Measurements from ENCODE around the gene RNF5. TPM values are rescaled to one million over a fixed set of nuclear protein-coding genes. Genes with fewer than 3 reads are reported as not detected.
A peak's percentile ranks its signal among the peaks of the same experiment; 100 is the strongest.

The RNF5 gene
- total and polyA plus RNA-seq, 2 of the 4 experiments (the other 2 are of a cell fraction) = 18.8 to 41.4 TPM

DNA sequence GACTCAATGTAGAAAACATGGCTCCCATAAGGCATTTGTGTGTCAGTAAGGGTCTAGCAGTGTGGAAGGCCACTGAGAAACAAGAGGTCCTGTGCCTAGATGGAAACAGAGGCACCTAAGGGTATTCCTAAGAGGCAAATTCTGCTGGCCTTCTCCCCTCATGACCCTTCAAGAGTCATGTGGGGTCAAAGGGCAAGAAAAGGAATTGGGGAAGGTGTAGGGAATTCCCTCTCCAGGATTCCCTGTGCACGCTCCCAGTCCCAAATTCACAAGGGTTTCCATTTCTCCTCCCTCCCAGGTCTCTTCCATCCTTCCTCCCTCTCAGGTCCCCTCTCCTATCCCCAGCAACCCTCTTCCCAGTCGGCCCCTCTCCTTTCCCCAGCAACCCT lies 2.9 kb upstream of the RNF5 start:
- BruUV-seq (replicated peaks) = no TSS peak
- Histone ChIP-seq H2BK5ac (ENCODE audit: low read depth, low read length, poor library complexity, severe bottlenecking) (peak overlapping the region; percentile 82), H3K27me3 (ENCODE audit: control insufficient read depth, insufficient read depth, low read length) (no peaks in the 10 kb centered on the region), H2AK9ac (replicated peaks; ENCODE audit: low read depth, low read length, poor library complexity) (peak overlapping the region; percentile 99), H3K9ac (ENCODE audit: low read depth, low read length) (peak overlapping the region; percentile 95), H3K14ac (replicated peaks; ENCODE audit: low read depth, low read length) (peak overlapping the region; percentile 87), H2BK120ac (ENCODE audit: low read depth, low read length) (no peak overlapping the region), H4K91ac (ENCODE audit: insufficient read depth, low read depth, low read length) (peak overlapping the region; percentile 82; the same call in 1 of the 2 replicates), H4K8ac (ENCODE audit: low read depth in 2 of 2, low read length in 2 of 2) (peak overlapping the region; percentile 47 to 76; a peak in 2 of 4 replicates), H3K4ac (ENCODE audit: low read depth, low read length) (peak overlapping the region; percentile 96), H3K4me3 (ENCODE audit: insufficient read depth, low read depth, low read length) (peak overlapping the region; percentile 76), H3K36me3 (ENCODE audit: control insufficient read depth, insufficient read depth, low read length) (peaks cover 14% of the 10 kb centered on the region), H3K18ac (ENCODE audit: low read depth, low read length) (no peak overlapping the region; the same call in 1 of the 2 replicates), H2BK20ac (ENCODE audit: low read depth, low read length) (no peak overlapping the region), H2AFZ (replicated peaks; ENCODE audit: low read length, poor library complexity) (peak overlapping the region; percentile 93), H2AK5ac (ENCODE audit: low read depth, low read length) (peak overlapping the region; percentile 97), H3K9me3 (ENCODE audit: control insufficient read depth, insufficient read depth, low read length) (no peaks in the 10 kb centered on the region), H4K5ac (ENCODE audit: low read depth, low read length) (no peak overlapping the region), H3K4me2 (ENCODE audit: low read depth, low read length) (peak overlapping the region; percentile 98), H3K79me1 (ENCODE audit: low read depth in 1 of 2, low read length in 2 of 2) (peaks cover 35 to 71% of the 10 kb centered on the region in 2 experiments), H3K23ac (ENCODE audit: low read depth, low read length) (peak overlapping the region; percentile 92), H4K20me1 (ENCODE audit: insufficient read depth, low read length) (peaks cover 3% of the 10 kb centered on the region; the same call in 1 of the 2 replicates), H3K56ac (ENCODE audit: extremely low read depth, insufficient read depth, low read length) (peak overlapping the region; percentile 77; the same call in 1 of the 2 replicates), H3K9me1 (ENCODE audit: insufficient read depth, low read length) (peaks cover 30% of the 10 kb centered on the region), H3K4me1 (ENCODE audit: control insufficient read depth, insufficient read depth, low read length) (peaks cover 7% of the 10 kb centered on the region), H3K27ac (ENCODE audit: insufficient read depth, low read length) (peak overlapping the region; percentile 96), H2BK15ac (ENCODE audit: low read depth, low read length) (no peak overlapping the region)
- dilution Hi-C loops (cut with HindIII; ENCODE audit: low sequenced_read_pairs, unreplicated experiment) = no loop called here
- no peak for TF ChIP-seq NFE2L2 (IDR thresholded peaks at IDR 0.05; ENCODE audit: low read depth, low read length)
- TF ChIP-seq MAZ (IDR thresholded peaks at IDR 0.05; ENCODE audit: borderline replicate concordance, low read depth, low read length) = 0 out of 2 replicates have a peak, but pooled peaks have one; percentile 8
- TF ChIP-seq, protein P1, sequence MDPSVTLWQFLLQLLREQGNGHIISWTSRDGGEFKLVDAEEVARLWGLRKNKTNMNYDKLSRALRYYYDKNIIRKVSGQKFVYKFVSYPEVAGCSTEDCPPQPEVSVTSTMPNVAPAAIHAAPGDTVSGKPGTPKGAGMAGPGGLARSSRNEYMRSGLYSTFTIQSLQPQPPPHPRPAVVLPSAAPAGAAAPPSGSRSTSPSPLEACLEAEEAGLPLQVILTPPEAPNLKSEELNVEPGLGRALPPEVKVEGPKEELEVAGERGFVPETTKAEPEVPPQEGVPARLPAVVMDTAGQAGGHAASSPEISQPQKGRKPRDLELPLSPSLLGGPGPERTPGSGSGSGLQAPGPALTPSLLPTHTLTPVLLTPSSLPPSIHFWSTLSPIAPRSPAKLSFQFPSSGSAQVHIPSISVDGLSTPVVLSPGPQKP (IDR thresholded peaks at IDR 0.05; ENCODE audit: borderline replicate concordance, low read depth, low read length) = no peak
- no peak for TF ChIP-seq RAD21 (IDR thresholded peaks at IDR 0.05; ENCODE audit: low read length)
- no peak for TF ChIP-seq FOS (IDR thresholded peaks at IDR 0.05; ENCODE audit: low read depth, low read length)
- TF ChIP-seq CHD1 (IDR thresholded peaks at IDR 0.05; ENCODE audit: low read depth, low read length) = no peak
- in situ Hi-C loops (cut with MboI; ENCODE audit: low sequenced_read_pairs) = loop anchor here (10.0 to 25.0 kb wide), 2 partner anchors 201 to 787 kb away; partner anchors contain the start of genes BRD2, DXO and HLA-DMA
- intact Hi-C loops (cut with micrococcal nuclease) = loop anchor here (5.0 kb wide), 1 partner anchor 58 kb away; no protein-coding TSS in a partner anchor
- no peak for DNase-seq
- no CpG with 5 or more reads among the region's 2 CpGs for WGBS, 2 experiments (ENCODE audit: extremely low coverage in 2 of 2, insufficient read length in 1 of 2)
- no peak for ATAC-seq (ENCODE audit: low read depth)
- ChIA-PET CTCF (no interaction called here), POLR2A (ENCODE audit: unreplicated experiment) (no interaction called here)

Measured in IMR-90 (cell line).